Measurements from ENCODE around the gene KCNJ6.

KCNJ6 gene

GRCh38 chr21:37686991-37687810, 229.1 kb downstream of the KCNJ6 start:
- no peak for ATAC-seq
- TF ChIP-seq TCF4 (CRISPR knock-in tag; IDR thresholded peaks at IDR 0.05; ENCODE audit: borderline replicate concordance) (no peak), ZFP3 (CRISPR knock-in tag; IDR thresholded peaks at IDR 0.05) (no peak), ZC3H10 (CRISPR knock-in tag; IDR thresholded peaks at IDR 0.05) (no peak), ESRRG (CRISPR knock-in tag; IDR thresholded peaks at IDR 0.05) (no peak), CSDC2 (CRISPR knock-in tag; IDR thresholded peaks at IDR 0.05) (no peak), ZNF70 (CRISPR knock-in tag; IDR thresholded peaks at IDR 0.05) (no peak), ZFP30 (CRISPR knock-in tag; IDR thresholded peaks at IDR 0.05) (no peak), CREB5 (CRISPR knock-in tag; IDR thresholded peaks at IDR 0.05; ENCODE audit: low read depth) (no peak), BACH2 (CRISPR knock-in tag; IDR thresholded peaks at IDR 0.05; ENCODE audit: borderline replicate concordance) (no peak), GLIS3 (CRISPR knock-in tag; IDR thresholded peaks at IDR 0.05) (no peak), CSRNP3 (CRISPR knock-in tag; IDR thresholded peaks at IDR 0.05) (no peak), TSHZ2 (CRISPR knock-in tag; IDR thresholded peaks at IDR 0.05) (no peak), ISL1 (CRISPR knock-in tag; IDR thresholded peaks at IDR 0.05) (no peak), ZNF565 (CRISPR knock-in tag; conservative IDR thresholded peaks at IDR 0.05; ENCODE audit: low read depth) (no peak), OSR1 (CRISPR knock-in tag; IDR thresholded peaks at IDR 0.05) (no peak)

- TF ChIP-seq ZNF565 (CRISPR knock-in tag; conservative IDR thresholded peaks at IDR 0.05; ENCODE audit: low read depth): no peak
- no peak for TF ChIP-seq ESRRG (CRISPR knock-in tag; IDR thresholded peaks at IDR 0.05)
- no peak for TF ChIP-seq ZFP3 (CRISPR knock-in tag; IDR thresholded peaks at IDR 0.05)
- no peak for TF ChIP-seq GLIS3 (CRISPR knock-in tag; IDR thresholded peaks at IDR 0.05)
- TF ChIP-seq RARB (CRISPR knock-in tag; IDR thresholded peaks at IDR 0.05): no peak
- TF ChIP-seq ZFP30 (CRISPR knock-in tag; IDR thresholded peaks at IDR 0.05): no peak
- no peak for TF ChIP-seq TCF4 (CRISPR knock-in tag; IDR thresholded peaks at IDR 0.05; ENCODE audit: borderline replicate concordance)
- TF ChIP-seq ARNTL (CRISPR knock-in tag; IDR thresholded peaks at IDR 0.05; ENCODE audit: borderline replicate concordance, low read depth): no peak
- no peak for TF ChIP-seq TSHZ2 (CRISPR knock-in tag; IDR thresholded peaks at IDR 0.05)
- no peak for TF ChIP-seq PPARA (CRISPR knock-in tag; IDR thresholded peaks at IDR 0.05; ENCODE audit: borderline replicate concordance)
- TF ChIP-seq SNAI2 (CRISPR knock-in tag; IDR thresholded peaks at IDR 0.05): no peak
- TF ChIP-seq PATZ1 (CRISPR knock-in tag; IDR thresholded peaks at IDR 0.05; ENCODE audit: borderline replicate concordance): no peak
- no peak for TF ChIP-seq CSRNP3 (CRISPR knock-in tag; IDR thresholded peaks at IDR 0.05)
- no peak for TF ChIP-seq ZNF8 (CRISPR knock-in tag; IDR thresholded peaks at IDR 0.05)
- TF ChIP-seq CREB5 (CRISPR knock-in tag; IDR thresholded peaks at IDR 0.05; ENCODE audit: low read depth): no peak
- no peak for TF ChIP-seq ISL1 (CRISPR knock-in tag; IDR thresholded peaks at IDR 0.05)
- no peak for TF ChIP-seq ZC3H10 (CRISPR knock-in tag; IDR thresholded peaks at IDR 0.05)
- ATAC-seq: no peak
Measured at GRCh38 chr21:37684547-37684946, 231.7 kb downstream of the KCNJ6 start.

Data from SK-N-SH treated with all-trans-retinoic acid at 6 μM for 48 hours (cell line).